Chondrocyte (in vitro differentiated cells): Measurements from ENCODE around the gene MMP3. TPM values are rescaled to one million over a fixed set of nuclear protein-coding genes. Genes with fewer than 3 reads are reported as not detected.

Experiments used
- DNase-seq: peaks from one replicate; pipeline ENCODE4 v3.0.0; 2021; ENCODE audit warnings: mixed read lengths, low spot score
- H3K27ac Mint-ChIP-seq: one replicate; pipeline ENCODE4 v1.8.0; 2021; ENCODE audit warnings: mild to moderate bottlenecking, moderate library complexity, mixed read lengths; ENCODE audit not compliant: unreplicated experiment
- H3K27me3 Mint-ChIP-seq: 2 replicates; pipeline ENCODE4 v1.8.0; 2021; ENCODE audit warnings: low read depth, mixed read lengths
- H3K36me3 Mint-ChIP-seq: 2 replicates; pipeline ENCODE4 v1.8.0; 2021; ENCODE audit warnings: low read depth, mixed read lengths
- H3K4me1 Mint-ChIP-seq: 2 replicates; pipeline ENCODE4 v1.8.0; 2021; ENCODE audit warnings: low read depth, mild to moderate bottlenecking, mixed read lengths
- H3K4me3 Mint-ChIP-seq: one replicate; pipeline ENCODE4 v1.8.0; 2021; ENCODE audit warnings: mild to moderate bottlenecking, moderate library complexity, mixed read lengths; ENCODE audit not compliant: unreplicated experiment
- H3K9me3 Mint-ChIP-seq: 2 replicates; pipeline ENCODE4 v1.8.0; 2021; ENCODE audit warnings: low read depth, mixed read lengths
- total RNA-seq: library from RNA; stranded (reverse); gene quantifications from 3 replicates; pipeline ENCODE4 v1.2.1, GENCODE V29; 2021
- TF ChIP-seq, protein P1 (sequence below): fragments of 200-600 bp; sonication (generic); IDR thresholded peaks from 2 replicates; pipeline ENCODE4 v1.5.0; 2021; ENCODE audit warnings: antibody characterized with exemption, mild to moderate bottlenecking, moderate library complexity

MMP3 gene
- total RNA-seq, 1 donor from 2014 or later, result not detected

DNA sequence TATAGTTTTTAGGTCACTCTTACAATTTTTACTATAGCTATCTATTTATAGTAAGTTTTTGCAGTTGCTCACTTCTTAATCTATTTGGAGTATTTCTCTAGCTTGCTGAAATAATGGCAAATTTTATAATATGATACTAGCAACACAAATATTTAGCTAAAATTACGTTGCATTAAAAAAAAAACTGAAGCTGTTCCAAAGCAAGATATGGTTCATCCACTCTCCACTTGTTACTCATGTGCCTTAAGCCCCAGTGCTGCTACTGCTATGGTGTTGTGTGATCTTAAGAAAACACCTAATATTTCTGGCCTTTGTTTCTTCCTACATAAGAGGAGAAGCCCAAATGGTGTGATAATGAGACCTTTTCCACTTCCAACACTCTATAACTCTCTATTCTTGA lies 479 bp downstream of the MMP3 start:
- Mint-ChIP-seq H3K36me3 (peaks cover 2% of the 10 kb centered on the region), H3K4me1 (peaks cover 20% of the 10 kb centered on the region), H3K9me3 (no peaks in the 10 kb centered on the region), H3K4me3 (no peak overlapping the region), H3K27ac (no peak overlapping the region), H3K27me3 (peaks cover 8% of the 10 kb centered on the region)
- TF ChIP-seq, protein P1, sequence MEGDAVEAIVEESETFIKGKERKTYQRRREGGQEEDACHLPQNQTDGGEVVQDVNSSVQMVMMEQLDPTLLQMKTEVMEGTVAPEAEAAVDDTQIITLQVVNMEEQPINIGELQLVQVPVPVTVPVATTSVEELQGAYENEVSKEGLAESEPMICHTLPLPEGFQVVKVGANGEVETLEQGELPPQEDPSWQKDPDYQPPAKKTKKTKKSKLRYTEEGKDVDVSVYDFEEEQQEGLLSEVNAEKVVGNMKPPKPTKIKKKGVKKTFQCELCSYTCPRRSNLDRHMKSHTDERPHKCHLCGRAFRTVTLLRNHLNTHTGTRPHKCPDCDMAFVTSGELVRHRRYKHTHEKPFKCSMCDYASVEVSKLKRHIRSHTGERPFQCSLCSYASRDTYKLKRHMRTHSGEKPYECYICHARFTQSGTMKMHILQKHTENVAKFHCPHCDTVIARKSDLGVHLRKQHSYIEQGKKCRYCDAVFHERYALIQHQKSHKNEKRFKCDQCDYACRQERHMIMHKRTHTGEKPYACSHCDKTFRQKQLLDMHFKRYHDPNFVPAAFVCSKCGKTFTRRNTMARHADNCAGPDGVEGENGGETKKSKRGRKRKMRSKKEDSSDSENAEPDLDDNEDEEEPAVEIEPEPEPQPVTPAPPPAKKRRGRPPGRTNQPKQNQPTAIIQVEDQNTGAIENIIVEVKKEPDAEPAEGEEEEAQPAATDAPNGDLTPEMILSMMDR, result no peak
- no peak for DNase-seq

- DNase-seq, result no peak
- peaks cover 44% of the 10 kb centered on the region for H3K4me1 Mint-ChIP-seq
- H3K4me3 Mint-ChIP-seq, result no peak overlapping the region
- no peaks in the 10 kb centered on the region for H3K9me3 Mint-ChIP-seq
- TF ChIP-seq, protein P1, result no peak
- H3K27ac Mint-ChIP-seq, result no peak overlapping the region
- peaks cover 4% of the 10 kb centered on the region for H3K27me3 Mint-ChIP-seq
- H3K36me3 Mint-ChIP-seq, result no peaks in the 10 kb centered on the region
Measured at GRCh38 chr11:102840018-102840417, 3.4 kb downstream of the MMP3 start.

DNA sequence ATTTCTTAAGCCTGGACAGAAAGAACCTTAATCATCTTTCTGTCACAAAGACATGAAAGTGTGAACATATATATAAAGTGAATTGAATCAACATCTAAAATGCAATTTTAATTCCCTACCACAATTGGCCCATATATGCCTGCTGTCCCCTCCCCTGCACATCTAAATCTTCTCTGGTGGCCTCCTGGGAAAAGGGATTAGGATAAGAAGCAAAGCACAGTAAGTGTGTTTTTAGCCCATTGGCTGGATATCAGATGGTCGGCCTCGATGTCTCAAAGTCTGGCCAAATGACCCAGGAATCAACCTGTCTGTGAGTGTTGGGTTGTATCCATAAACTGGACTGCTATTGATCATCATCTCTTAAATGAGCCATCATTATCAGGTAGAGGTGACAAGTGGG lies 5.8 kb downstream of the MMP3 start:
- H3K4me3 Mint-ChIP-seq, result no peak overlapping the region
- no peak overlapping the region for H3K27ac Mint-ChIP-seq
- H3K9me3 Mint-ChIP-seq, result no peaks in the 10 kb centered on the region
- H3K36me3 Mint-ChIP-seq, result no peaks in the 10 kb centered on the region
- H3K4me1 Mint-ChIP-seq, result peaks cover 33% of the 10 kb centered on the region
- TF ChIP-seq, protein P1, result no peak
- H3K27me3 Mint-ChIP-seq, result no peaks in the 10 kb centered on the region
- DNase-seq, result no peak

- H3K9me3 Mint-ChIP-seq, result no peaks in the 10 kb centered on the region
- H3K4me1 Mint-ChIP-seq, result peaks cover 33% of the 10 kb centered on the region
- H3K27ac Mint-ChIP-seq, result no peak overlapping the region
- DNase-seq, result no peak
- TF ChIP-seq, protein P1, result no peak
- no peaks in the 10 kb centered on the region for H3K27me3 Mint-ChIP-seq
- no peaks in the 10 kb centered on the region for H3K36me3 Mint-ChIP-seq
- H3K4me3 Mint-ChIP-seq, result no peak overlapping the region
Measured at GRCh38 chr11:102837156-102837555, 6.3 kb downstream of the MMP3 start.

DNA sequence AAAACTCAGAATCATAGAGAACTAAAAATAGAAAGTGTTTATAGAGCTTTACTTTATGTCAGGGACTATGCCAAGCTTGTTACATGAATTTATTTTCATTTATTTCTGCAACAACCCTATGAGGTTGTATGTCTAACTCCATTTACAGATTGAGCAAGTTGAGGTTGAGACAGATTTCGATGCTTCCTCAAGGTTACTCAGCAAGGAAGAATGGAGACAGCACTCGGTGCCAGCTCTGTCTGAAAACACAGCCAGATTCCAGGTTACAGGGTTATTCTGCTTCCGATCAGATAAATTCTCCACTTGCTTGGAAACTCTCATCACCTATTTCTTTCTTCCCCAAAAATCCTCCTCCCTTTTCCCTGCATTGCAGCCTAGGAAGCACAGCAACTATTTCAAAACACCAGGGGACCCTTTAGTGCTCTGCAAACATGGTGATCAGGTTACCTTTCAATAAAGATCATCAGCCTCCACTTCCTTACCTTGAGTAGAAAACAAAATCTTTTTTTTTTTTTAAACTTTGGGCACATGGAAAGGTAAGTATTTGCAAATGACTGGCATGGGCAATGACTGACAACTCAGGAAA lies 7.0 kb downstream of the MMP3 start:
- no peak for DNase-seq
- Mint-ChIP-seq H3K9me3 (no peaks in the 10 kb centered on the region), H3K4me1 (peaks cover 33% of the 10 kb centered on the region), H3K27me3 (no peaks in the 10 kb centered on the region), H3K27ac (peak overlapping the region; percentile 82), H3K36me3 (no peaks in the 10 kb centered on the region), H3K4me3 (no peak overlapping the region)
- TF ChIP-seq, protein P1, result no peak
